Measurements from ENCODE around the gene SLC1A4.

Gene SLC1A4

GRCh38 chr2:65054749-65055421, 65.7 kb downstream of the SLC1A4 start:
- DNase-seq (ENCODE audit: low spot score), result no peak

GRCh38 chr2:65055422-65056214, 66.4 kb downstream of the SLC1A4 start:
- DNase-seq (ENCODE audit: low spot score), result peak; percentile 34

- DNase-seq (ENCODE audit: low spot score), result peak; percentile 97
Measured at GRCh38 chr2:65056215-65057053, 67.2 kb downstream of the SLC1A4 start, which contains the start of gene CEP68. Gene CEP68, plus strand, starts transcription at chr2:65056416. Its CDS starts 13,029 bp downstream, at chr2:65069445.

GRCh38 chr2:65057054-65057375, 67.8 kb downstream of the SLC1A4 start:
- peak; percentile 29 for DNase-seq (ENCODE audit: low spot score)

- no peak for DNase-seq (ENCODE audit: low spot score)
Measured at GRCh38 chr2:65057391-65058052, 68.3 kb downstream of the SLC1A4 start.

- DNase-seq (ENCODE audit: low spot score), result no peak
Measured at GRCh38 chr2:65059071-65059470, 69.9 kb downstream of the SLC1A4 start.

- DNase-seq (ENCODE audit: low spot score), result no peak
Measured at GRCh38 chr2:65061146-65061909, 72.1 kb downstream of the SLC1A4 start.

- no peak for DNase-seq (ENCODE audit: low spot score)
Measured at GRCh38 chr2:65061910-65062339, 72.7 kb downstream of the SLC1A4 start.

GRCh38 chr2:65062843-65063825, 73.9 kb downstream of the SLC1A4 start:
- DNase-seq (ENCODE audit: low spot score), result no peak

- DNase-seq (ENCODE audit: low spot score), result peak; percentile 65
Measured at GRCh38 chr2:65064728-65065552, 75.7 kb downstream of the SLC1A4 start.

GRCh38 chr2:65067806-65068553, 78.8 kb downstream of the SLC1A4 start:
- no peak for DNase-seq (ENCODE audit: low spot score)

GRCh38 chr2:65069439-65069824, 80.2 kb downstream of the SLC1A4 start:
- DNase-seq (ENCODE audit: low spot score), result no peak

- DNase-seq (ENCODE audit: low spot score), result no peak
Measured at GRCh38 chr2:65070172-65070830, 81.1 kb downstream of the SLC1A4 start.

GRCh38 chr2:65070856-65071255, 81.7 kb downstream of the SLC1A4 start:
- no peak for DNase-seq (ENCODE audit: low spot score)

- DNase-seq (ENCODE audit: low spot score), result no peak
Measured at GRCh38 chr2:65071499-65072180, 82.4 kb downstream of the SLC1A4 start.

GRCh38 chr2:65072181-65072970, 83.2 kb downstream of the SLC1A4 start:
- DNase-seq (ENCODE audit: low spot score), result no peak
